Loucy (cell line): ENCODE results near the gene CYP26B1.

Experiments used
- CTCF ChIP-seq: fragments of 200-600 bp; sonication (generic); conservative IDR thresholded peaks from 2 replicates; pipeline ENCODE4 v1.5.1; 2014; ENCODE audit warnings: mild to moderate bottlenecking, antibody characterized with exemption, low read length
- EZH2phosphoT487 ChIP-seq: fragments of 200-600 bp; IDR thresholded peaks from 2 replicates; pipeline ENCODE4 v1.6.1; 2018; ENCODE audit warnings: antibody characterized with exemption, mild to moderate bottlenecking, moderate library complexity, borderline replicate concordance

DNA sequence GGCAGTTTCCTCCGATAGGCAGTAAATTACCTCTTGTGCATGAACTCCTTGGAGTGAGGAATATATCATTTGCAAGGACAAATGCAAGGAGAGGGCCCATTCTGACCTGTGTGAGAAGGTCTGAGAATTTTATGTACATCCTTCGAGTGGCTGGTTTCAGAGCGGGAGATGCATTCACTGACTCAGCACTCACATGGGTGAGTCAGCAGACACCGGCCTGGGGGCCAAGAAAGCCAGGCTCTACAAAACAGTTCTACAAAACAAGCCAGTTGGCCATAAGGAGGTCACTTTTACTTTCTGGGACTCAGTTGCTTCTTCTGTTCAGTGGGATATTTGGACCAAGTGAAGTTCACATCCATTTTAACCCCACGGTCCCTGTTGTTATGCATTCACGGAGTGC is 35.3 kb downstream of the CYP26B1 start:
- TF ChIP-seq EZH2phosphoT487 (no peak), CTCF (no peak)
